ENCODE measurements around the gene ENAH. TPM values are rescaled to one million over a fixed set of nuclear protein-coding genes. Genes with fewer than 3 reads are reported as not detected.

The ENAH gene
- total RNA-seq, 4 donors from 2014 or later = 18.7 to 60.7 (median 30.5) TPM

- ATAC-seq (ENCODE audit: low FRiP score) (no peak), DNase-seq (ENCODE audit: low spot score) (no peak)
- TF ChIP-seq CTCF (IDR thresholded peaks at IDR 0.05) = no peak
Measured at GRCh38 chr1:225451340-225451739, 201.6 kb downstream of the ENAH start.

- DNase-seq (ENCODE audit: low spot score) (no peak), ATAC-seq (ENCODE audit: low FRiP score) (no peak)
- no peak for TF ChIP-seq CTCF (IDR thresholded peaks at IDR 0.05)
Measured at GRCh38 chr1:225450491-225451191, 202.3 kb downstream of the ENAH start.

- no peak for ATAC-seq (ENCODE audit: low FRiP score)
- no peak for TF ChIP-seq CTCF (IDR thresholded peaks at IDR 0.05)
- DNase-seq (ENCODE audit: low spot score) = no peak
Measured at GRCh38 chr1:225449774-225450173, 203.1 kb downstream of the ENAH start.

- no peak for TF ChIP-seq CTCF (IDR thresholded peaks at IDR 0.05)
- no peak for ATAC-seq (ENCODE audit: low FRiP score)
- DNase-seq (ENCODE audit: low spot score) = no peak
Measured at GRCh38 chr1:225449261-225449660, 203.7 kb downstream of the ENAH start.

- DNase-seq (ENCODE audit: low spot score) (no peak), ATAC-seq (ENCODE audit: low FRiP score) (no peak)
- no peak for TF ChIP-seq CTCF (IDR thresholded peaks at IDR 0.05)
Measured at GRCh38 chr1:225448146-225448805, 204.6 kb downstream of the ENAH start.

- TF ChIP-seq CTCF (IDR thresholded peaks at IDR 0.05) = no peak
- no peak for DNase-seq (ENCODE audit: low spot score)
- ATAC-seq (ENCODE audit: low FRiP score) = no peak
Measured at GRCh38 chr1:225447650-225448089, 205.3 kb downstream of the ENAH start.
